ENCODE results near the gene HNRNPA3. TPM values are rescaled to one million over a fixed set of nuclear protein-coding genes. Genes with fewer than 3 reads are reported as not detected.

HNRNPA3 gene
- total RNA-seq, 1 donor from 2014 or later = 47.5 TPM

DNA sequence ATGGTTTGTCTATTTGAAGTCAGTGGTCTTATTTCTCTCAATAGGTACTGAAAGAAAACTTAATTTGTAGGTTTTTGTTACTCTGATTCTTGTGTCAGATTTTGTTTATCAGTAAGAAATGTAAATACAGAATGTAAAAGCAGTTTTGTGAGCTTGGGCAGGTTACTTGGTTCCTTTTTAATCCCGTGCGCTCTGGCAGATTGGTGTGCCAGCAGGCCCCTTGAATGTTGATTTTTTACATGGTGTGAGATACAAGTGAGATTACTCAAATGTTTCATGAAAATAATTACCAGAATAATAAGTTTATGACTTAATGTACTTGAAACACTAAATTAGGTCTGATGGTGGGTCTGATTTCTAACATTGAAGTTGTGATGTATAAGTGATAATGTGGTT lies 13.4 kb downstream of the HNRNPA3 start:
- no peak for DNase-seq (ENCODE audit: low read depth)
- H3K27me3 ChIP-seq (ENCODE audit: control insufficient read depth, insufficient read depth, low read length) = no peaks in the 10 kb centered on the region

DNA sequence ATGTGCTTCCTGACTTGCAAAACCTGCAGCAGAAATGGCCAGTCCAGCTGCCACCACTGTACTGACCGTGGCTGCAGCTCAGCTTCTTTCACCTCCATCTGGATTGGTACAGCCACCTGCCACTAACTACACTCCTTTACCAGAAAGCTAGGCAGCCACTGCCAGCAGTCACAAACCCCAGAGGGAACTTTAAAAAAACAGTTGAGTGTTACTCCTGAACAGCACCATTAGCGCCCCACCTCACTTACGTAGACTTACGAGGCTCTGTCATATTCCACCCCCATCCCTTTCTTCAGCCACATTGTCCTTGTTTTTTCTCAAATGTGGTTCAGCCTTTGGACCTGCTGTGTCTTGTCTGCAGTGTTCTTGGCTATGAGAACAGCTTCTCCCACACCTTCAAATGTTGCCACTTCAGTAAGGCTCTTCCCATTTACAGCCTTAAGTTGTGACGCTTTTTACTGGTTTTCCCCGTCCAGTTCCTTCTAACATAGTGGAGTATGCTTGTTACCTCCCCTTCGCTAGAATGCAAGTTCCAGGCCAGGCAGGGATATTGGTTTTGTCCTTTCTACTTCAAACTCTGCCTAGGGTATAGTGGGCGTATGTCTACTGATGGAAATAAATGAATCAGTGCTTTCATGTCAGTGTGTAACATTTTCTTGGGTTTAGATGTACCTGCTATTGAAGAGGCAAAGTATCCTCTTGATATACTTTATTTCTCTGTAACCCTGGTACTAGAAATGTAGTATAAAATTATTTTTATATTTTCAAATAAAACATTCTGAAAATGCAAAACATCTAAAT lies 17.0 kb downstream of the HNRNPA3 start:
- H3K36me3 ChIP-seq (ENCODE audit: control insufficient read depth, insufficient read depth, low read length) = peaks cover 6% of the 10 kb centered on the region
- TF ChIP-seq, protein P1, sequence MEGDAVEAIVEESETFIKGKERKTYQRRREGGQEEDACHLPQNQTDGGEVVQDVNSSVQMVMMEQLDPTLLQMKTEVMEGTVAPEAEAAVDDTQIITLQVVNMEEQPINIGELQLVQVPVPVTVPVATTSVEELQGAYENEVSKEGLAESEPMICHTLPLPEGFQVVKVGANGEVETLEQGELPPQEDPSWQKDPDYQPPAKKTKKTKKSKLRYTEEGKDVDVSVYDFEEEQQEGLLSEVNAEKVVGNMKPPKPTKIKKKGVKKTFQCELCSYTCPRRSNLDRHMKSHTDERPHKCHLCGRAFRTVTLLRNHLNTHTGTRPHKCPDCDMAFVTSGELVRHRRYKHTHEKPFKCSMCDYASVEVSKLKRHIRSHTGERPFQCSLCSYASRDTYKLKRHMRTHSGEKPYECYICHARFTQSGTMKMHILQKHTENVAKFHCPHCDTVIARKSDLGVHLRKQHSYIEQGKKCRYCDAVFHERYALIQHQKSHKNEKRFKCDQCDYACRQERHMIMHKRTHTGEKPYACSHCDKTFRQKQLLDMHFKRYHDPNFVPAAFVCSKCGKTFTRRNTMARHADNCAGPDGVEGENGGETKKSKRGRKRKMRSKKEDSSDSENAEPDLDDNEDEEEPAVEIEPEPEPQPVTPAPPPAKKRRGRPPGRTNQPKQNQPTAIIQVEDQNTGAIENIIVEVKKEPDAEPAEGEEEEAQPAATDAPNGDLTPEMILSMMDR (IDR thresholded peaks at IDR 0.05; ENCODE audit: insufficient read depth, low read length, poor library complexity, severe bottlenecking) = no peak

More for the DNA sequence above, 13.4 kb downstream of the HNRNPA3 start:
- H3K4me3 ChIP-seq (ENCODE audit: low read depth, low read length) = no peak overlapping the region
- peaks cover 1% of the 10 kb centered on the region for H3K36me3 ChIP-seq (ENCODE audit: control insufficient read depth, insufficient read depth, low read length)
- TF ChIP-seq, protein P1 (IDR thresholded peaks at IDR 0.05; ENCODE audit: insufficient read depth, low read length, poor library complexity, severe bottlenecking) = no peak

DNA sequence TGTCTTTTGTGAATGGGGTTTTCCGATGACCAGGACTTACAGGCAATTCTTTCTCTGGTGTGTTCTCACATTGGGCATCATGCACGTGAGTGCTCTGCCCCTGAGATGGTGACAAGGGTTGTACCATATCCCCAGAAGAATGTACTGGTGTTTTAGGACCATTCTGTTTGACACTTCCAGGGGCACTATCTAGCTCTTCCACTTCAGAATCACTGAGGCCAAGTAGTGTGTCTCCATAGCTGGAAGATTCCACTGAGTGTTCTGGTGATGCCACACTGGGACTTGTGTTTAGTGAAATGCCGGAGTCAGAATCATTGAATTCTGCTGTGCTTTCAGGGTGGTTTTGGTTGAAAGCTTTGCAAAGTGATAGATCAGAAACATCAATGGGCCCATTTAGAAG lies 18.7 kb downstream of the HNRNPA3 start:
- TF ChIP-seq, protein P1 (IDR thresholded peaks at IDR 0.05; ENCODE audit: insufficient read depth, low read length, poor library complexity, severe bottlenecking) = no peak
- Histone ChIP-seq H3K4me3 (ENCODE audit: low read depth, low read length) (no peak overlapping the region), H3K36me3 (ENCODE audit: control insufficient read depth, insufficient read depth, low read length) (peaks cover 6% of the 10 kb centered on the region), H3K27me3 (ENCODE audit: control insufficient read depth, insufficient read depth, low read length) (no peaks in the 10 kb centered on the region)
- DNase-seq (ENCODE audit: low read depth) = no peak

More for the DNA sequence above, 17.0 kb downstream of the HNRNPA3 start:
- DNase-seq (ENCODE audit: low read depth) = no peak
- Histone ChIP-seq H3K27me3 (ENCODE audit: control insufficient read depth, insufficient read depth, low read length) (no peaks in the 10 kb centered on the region), H3K4me3 (ENCODE audit: low read depth, low read length) (no peak overlapping the region)

DNA sequence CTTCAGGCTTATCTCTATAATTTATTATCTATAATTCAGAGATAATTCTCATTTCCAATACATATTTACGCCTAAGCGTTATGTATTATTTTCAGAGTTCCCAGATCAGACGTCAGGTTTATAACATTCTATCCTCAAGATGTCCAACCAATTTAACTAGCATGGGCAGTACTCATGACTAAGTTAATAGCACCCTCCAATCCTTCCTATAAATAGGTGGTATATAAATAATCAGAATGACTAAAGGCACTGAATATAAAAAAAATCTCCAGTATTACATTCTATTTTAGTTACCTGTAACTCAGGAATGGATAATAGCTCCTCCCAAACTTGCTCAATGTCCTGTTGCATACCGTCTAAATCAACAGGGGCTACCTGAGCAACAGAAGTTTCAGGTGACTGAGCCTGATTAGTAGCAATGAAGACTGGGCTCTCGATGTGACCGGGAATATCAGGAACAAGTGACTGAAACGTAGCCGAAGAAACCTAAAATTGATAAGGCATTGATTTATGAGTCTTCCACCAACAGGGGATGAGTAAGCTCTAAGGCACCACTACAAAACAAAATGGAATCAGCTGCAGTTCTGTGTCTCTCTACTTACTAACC lies 19.6 kb downstream of the HNRNPA3 start:
- TF ChIP-seq, protein P1 (IDR thresholded peaks at IDR 0.05; ENCODE audit: insufficient read depth, low read length, poor library complexity, severe bottlenecking) = no peak
- no peak for DNase-seq (ENCODE audit: low read depth)
- Histone ChIP-seq H3K27me3 (ENCODE audit: control insufficient read depth, insufficient read depth, low read length) (no peaks in the 10 kb centered on the region), H3K4me3 (ENCODE audit: low read depth, low read length) (no peak overlapping the region), H3K36me3 (ENCODE audit: control insufficient read depth, insufficient read depth, low read length) (peaks cover 6% of the 10 kb centered on the region)

DNA sequence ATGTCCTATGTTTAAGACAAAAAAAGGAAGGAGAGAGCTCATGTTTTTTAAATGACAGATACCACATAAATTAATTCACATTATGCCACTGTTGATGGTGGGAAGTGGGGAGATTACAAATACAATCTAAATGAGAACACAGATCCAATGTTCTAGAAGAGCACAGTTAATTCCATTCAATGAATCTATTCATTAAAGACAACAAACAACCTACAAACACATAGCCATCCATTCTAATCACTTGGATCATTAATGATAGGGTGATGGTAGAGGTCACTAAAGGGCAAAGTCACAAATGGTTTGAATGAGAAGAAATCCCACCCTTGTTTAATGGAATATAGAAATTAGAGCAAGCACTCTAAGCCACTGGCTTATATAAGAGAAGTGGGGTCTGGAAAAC lies 21.7 kb downstream of the HNRNPA3 start:
- H3K36me3 ChIP-seq (ENCODE audit: control insufficient read depth, insufficient read depth, low read length) = peaks cover 6% of the 10 kb centered on the region

More for the DNA sequence above, 21.7 kb downstream of the HNRNPA3 start:
- TF ChIP-seq, protein P1 (IDR thresholded peaks at IDR 0.05; ENCODE audit: insufficient read depth, low read length, poor library complexity, severe bottlenecking) = no peak
- DNase-seq (ENCODE audit: low read depth) = no peak
- H3K4me3 ChIP-seq (ENCODE audit: low read depth, low read length) = no peak overlapping the region
- H3K27me3 ChIP-seq (ENCODE audit: control insufficient read depth, insufficient read depth, low read length) = no peaks in the 10 kb centered on the region

All from kidney epithelial cell (primary cell).